Chondrocyte (in vitro differentiated cells): ENCODE data around the gene GRIK2. TPM values are rescaled to one million over a fixed set of nuclear protein-coding genes. Genes with fewer than 3 reads are reported as not detected.

Experiments used
- DNase-seq: peaks from one replicate; pipeline ENCODE4 v3.0.0; 2021; ENCODE audit warnings: mixed read lengths, low spot score
- H3K27ac Mint-ChIP-seq: one replicate; pipeline ENCODE4 v1.8.0; 2021; ENCODE audit warnings: mild to moderate bottlenecking, moderate library complexity, mixed read lengths; ENCODE audit not compliant: unreplicated experiment
- H3K27me3 Mint-ChIP-seq: 2 replicates; pipeline ENCODE4 v1.8.0; 2021; ENCODE audit warnings: low read depth, mixed read lengths
- H3K36me3 Mint-ChIP-seq: 2 replicates; pipeline ENCODE4 v1.8.0; 2021; ENCODE audit warnings: low read depth, mixed read lengths
- H3K4me1 Mint-ChIP-seq: 2 replicates; pipeline ENCODE4 v1.8.0; 2021; ENCODE audit warnings: low read depth, mild to moderate bottlenecking, mixed read lengths
- H3K4me3 Mint-ChIP-seq: one replicate; pipeline ENCODE4 v1.8.0; 2021; ENCODE audit warnings: mild to moderate bottlenecking, moderate library complexity, mixed read lengths; ENCODE audit not compliant: unreplicated experiment
- H3K9me3 Mint-ChIP-seq: 2 replicates; pipeline ENCODE4 v1.8.0; 2021; ENCODE audit warnings: low read depth, mixed read lengths
- total RNA-seq: library from RNA; stranded (reverse); gene quantifications from 3 replicates; pipeline ENCODE4 v1.2.1, GENCODE V29; 2021
- TF ChIP-seq, protein P1 (sequence below): fragments of 200-600 bp; sonication (generic); IDR thresholded peaks from 2 replicates; pipeline ENCODE4 v1.5.0; 2021; ENCODE audit warnings: antibody characterized with exemption, mild to moderate bottlenecking, moderate library complexity

Gene GRIK2
- total RNA-seq, 1 donor from 2014 or later, result 8.2 TPM

DNA sequence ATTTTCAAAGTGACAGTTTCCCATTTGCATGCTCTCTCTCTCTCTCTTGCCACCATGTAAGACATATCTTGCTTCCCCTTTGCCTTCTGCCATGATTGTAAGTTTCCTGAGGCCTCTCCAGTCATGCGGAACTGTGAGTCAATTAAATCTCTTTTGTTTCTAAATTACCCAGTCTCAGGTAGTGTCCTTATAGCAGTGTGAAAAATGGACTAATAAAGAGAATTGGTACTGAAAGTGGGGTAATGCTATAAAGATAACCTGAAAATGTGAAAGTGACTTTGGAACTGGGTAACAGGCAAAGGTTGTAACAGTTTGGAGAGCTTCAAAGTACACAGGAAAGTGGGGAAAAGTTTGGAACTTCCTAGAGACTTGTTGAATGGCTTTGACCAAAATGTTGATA, 389.8 kb downstream of the GRIK2 start:
- H3K9me3 Mint-ChIP-seq, result peaks cover 21% of the 10 kb centered on the region
- no peak overlapping the region for H3K4me3 Mint-ChIP-seq
- no peak overlapping the region for H3K27ac Mint-ChIP-seq
- TF ChIP-seq, protein P1, sequence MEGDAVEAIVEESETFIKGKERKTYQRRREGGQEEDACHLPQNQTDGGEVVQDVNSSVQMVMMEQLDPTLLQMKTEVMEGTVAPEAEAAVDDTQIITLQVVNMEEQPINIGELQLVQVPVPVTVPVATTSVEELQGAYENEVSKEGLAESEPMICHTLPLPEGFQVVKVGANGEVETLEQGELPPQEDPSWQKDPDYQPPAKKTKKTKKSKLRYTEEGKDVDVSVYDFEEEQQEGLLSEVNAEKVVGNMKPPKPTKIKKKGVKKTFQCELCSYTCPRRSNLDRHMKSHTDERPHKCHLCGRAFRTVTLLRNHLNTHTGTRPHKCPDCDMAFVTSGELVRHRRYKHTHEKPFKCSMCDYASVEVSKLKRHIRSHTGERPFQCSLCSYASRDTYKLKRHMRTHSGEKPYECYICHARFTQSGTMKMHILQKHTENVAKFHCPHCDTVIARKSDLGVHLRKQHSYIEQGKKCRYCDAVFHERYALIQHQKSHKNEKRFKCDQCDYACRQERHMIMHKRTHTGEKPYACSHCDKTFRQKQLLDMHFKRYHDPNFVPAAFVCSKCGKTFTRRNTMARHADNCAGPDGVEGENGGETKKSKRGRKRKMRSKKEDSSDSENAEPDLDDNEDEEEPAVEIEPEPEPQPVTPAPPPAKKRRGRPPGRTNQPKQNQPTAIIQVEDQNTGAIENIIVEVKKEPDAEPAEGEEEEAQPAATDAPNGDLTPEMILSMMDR, result no peak
- DNase-seq, result no peak
- no peaks in the 10 kb centered on the region for H3K4me1 Mint-ChIP-seq
- no peaks in the 10 kb centered on the region for H3K27me3 Mint-ChIP-seq
- peaks cover 1% of the 10 kb centered on the region for H3K36me3 Mint-ChIP-seq

DNA sequence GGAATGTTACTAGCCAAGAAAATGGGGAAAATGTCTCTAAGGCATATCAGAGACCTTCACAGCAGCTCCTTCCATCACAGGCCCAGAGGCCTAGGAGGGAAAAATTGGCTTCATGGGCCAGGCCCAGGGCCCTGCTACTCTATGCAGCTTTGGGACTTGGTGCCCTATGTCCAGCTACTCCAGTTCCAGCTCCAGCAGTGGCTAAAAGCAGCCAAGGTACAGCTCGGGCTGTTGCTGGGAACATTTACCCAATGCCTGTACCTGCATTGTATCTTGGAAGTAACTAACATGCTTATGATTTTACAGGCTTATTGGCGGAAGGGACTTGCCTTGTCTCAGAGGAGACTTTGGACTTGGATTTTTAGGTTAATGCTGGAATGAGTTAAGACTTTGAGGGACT, 390.6 kb downstream of the GRIK2 start:
- H3K27ac Mint-ChIP-seq, result no peak overlapping the region
- no peak overlapping the region for H3K4me3 Mint-ChIP-seq
- peaks cover 23% of the 10 kb centered on the region for H3K9me3 Mint-ChIP-seq
- H3K4me1 Mint-ChIP-seq, result no peaks in the 10 kb centered on the region
- peaks cover 1% of the 10 kb centered on the region for H3K36me3 Mint-ChIP-seq
- TF ChIP-seq, protein P1, result no peak
- no peak for DNase-seq
- no peaks in the 10 kb centered on the region for H3K27me3 Mint-ChIP-seq

DNA sequence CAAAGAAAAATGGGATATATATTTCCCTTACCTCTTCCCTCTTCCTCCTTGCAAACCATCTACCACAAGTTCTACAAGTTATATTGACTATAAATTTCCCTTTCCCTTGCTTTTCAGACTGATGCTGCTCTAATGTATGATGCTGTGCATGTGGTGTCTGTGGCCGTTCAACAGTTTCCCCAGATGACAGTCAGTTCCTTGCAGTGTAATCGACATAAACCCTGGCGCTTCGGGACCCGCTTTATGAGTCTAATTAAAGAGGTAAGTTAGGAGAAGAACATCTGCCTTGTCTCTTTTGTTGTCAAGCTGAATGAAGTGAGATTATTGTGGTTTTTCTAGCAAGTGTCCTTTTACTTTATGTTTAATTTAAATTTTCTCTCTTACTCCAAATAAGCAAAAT, 406.0 kb downstream of the GRIK2 start:
- H3K9me3 Mint-ChIP-seq, result no peaks in the 10 kb centered on the region
- H3K4me3 Mint-ChIP-seq, result no peak overlapping the region
- TF ChIP-seq, protein P1, result no peak
- H3K4me1 Mint-ChIP-seq, result no peaks in the 10 kb centered on the region
- H3K36me3 Mint-ChIP-seq, result no peaks in the 10 kb centered on the region
- no peak overlapping the region for H3K27ac Mint-ChIP-seq
- no peak for DNase-seq
- H3K27me3 Mint-ChIP-seq, result no peaks in the 10 kb centered on the region

DNA sequence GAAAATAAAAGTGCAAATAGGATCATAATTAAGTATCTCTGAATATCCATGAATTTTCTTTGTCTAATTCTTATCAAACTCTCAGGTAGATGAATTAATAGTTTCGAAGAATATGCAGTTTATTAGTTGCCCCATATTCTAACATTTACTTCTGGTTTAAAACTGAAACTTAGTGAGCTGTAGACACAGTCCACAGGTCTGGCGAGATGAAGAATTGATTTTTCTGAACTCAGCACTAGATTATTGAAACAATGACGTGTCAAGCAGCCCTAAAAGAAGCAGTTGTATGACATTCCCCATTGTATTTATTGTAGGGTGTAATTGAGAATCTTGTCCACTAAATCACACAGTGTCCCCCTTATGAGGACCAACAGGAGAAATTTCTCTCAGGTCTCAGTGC, 407.1 kb downstream of the GRIK2 start:
- H3K36me3 Mint-ChIP-seq, result no peaks in the 10 kb centered on the region
- H3K4me1 Mint-ChIP-seq, result peaks cover 2% of the 10 kb centered on the region
- DNase-seq, result no peak
- no peaks in the 10 kb centered on the region for H3K27me3 Mint-ChIP-seq
- no peak overlapping the region for H3K27ac Mint-ChIP-seq
- no peaks in the 10 kb centered on the region for H3K9me3 Mint-ChIP-seq
- TF ChIP-seq, protein P1, result no peak
- no peak overlapping the region for H3K4me3 Mint-ChIP-seq

DNA sequence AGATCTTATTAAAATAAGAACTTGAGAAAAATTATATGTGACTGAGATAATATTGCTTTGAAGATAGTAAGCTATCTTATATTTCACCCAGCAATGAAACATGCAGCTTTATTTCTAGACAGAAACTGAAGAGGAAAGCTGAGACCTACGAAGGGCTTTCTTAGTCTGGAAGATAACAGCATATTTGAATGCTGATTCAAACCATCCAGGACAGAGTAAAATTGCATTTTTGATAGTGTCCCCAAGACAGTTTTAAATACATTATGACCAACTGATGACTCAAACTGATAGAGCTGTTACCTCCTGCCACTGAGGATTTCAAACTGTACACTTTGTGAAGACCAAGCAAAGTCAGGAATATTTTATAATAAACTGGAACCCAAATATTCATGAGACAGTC, 409.6 kb downstream of the GRIK2 start:
- Mint-ChIP-seq H3K27me3 (no peaks in the 10 kb centered on the region), H3K27ac (no peak overlapping the region), H3K4me1 (peaks cover 15% of the 10 kb centered on the region), H3K36me3 (no peaks in the 10 kb centered on the region), H3K4me3 (no peak overlapping the region), H3K9me3 (no peaks in the 10 kb centered on the region)
- TF ChIP-seq, protein P1, result no peak
- DNase-seq, result no peak
